ENCODE results near the gene GOLGA5.
"Not testable (repeated sequence)": the region's sequence is repeated elsewhere in the genome, so short reads cannot be mapped to it uniquely, and the experiment has no call there.

Gene GOLGA5, protein sequence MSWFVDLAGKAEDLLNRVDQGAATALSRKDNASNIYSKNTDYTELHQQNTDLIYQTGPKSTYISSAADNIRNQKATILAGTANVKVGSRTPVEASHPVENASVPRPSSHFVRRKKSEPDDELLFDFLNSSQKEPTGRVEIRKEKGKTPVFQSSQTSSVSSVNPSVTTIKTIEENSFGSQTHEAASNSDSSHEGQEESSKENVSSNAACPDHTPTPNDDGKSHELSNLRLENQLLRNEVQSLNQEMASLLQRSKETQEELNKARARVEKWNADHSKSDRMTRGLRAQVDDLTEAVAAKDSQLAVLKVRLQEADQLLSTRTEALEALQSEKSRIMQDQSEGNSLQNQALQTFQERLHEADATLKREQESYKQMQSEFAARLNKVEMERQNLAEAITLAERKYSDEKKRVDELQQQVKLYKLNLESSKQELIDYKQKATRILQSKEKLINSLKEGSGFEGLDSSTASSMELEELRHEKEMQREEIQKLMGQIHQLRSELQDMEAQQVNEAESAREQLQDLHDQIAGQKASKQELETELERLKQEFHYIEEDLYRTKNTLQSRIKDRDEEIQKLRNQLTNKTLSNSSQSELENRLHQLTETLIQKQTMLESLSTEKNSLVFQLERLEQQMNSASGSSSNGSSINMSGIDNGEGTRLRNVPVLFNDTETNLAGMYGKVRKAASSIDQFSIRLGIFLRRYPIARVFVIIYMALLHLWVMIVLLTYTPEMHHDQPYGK

DNA sequence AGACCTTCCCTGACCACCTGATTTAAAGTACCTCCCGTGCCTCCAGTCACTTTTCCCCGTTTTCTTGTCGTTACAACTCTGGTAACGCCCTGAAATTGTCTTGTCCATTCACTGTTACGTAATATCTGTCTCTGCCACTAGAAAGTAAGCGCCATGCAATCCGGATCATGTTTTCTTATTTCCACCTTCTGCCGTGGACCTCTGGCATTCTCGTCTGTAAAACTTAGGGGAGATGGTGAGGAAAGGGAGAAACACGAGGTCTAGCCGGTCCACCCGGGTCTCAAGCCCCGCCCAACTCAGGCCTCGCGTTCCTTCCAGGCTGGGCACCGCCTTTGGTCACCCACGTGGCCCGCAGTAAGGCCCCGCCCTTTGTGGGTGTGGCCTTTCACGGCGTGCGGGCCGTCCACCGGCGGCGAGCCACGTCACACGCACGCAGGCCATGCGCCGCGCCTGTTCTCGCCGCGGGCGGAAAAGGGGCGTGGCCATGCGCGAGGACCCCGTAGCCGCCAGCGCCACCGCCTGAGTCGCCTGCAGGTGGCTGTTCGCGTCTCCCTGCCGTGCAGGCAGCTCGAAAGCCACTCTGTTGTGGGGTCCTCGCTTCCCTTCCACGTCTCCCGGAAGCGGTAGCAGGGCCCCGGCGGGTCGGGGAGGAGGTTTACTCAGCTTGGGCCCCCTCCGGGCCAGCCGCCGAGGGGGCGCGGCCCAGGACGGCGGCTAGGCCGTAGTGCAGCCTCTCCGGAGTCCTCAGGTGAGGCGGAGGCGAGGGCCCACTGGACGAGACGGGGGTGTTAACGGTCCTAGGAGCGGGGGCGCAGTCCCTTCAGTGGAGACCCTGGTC lies at the start of gene GOLGA5:
GOLGA5 (plus strand) TSS at position 597 of the 838 bp plus-strand sequence. CDS start 3,133 bp downstream, outside the sequence.
- Histone ChIP-seq H3K4me3 (ENCODE audit: low read length) (peak within 1 kb of the TSS; percentile 72), H2AFZ (ENCODE audit: low read depth, low read length) (peak within 1 kb of the TSS; percentile 64), H3K4me1 (ENCODE audit: insufficient read depth, low read length) (peaks cover 20% of the 10 kb centered on the region), H3K36me3 (ENCODE audit: insufficient read depth, low read length) (peaks cover 18% of the 10 kb centered on the region), H3K27me3 (ENCODE audit: insufficient read depth, low read length) (no peaks in the 10 kb centered on the region), H3K9me3 (ENCODE audit: low read length) (no peaks in the 10 kb centered on the region)

DNA sequence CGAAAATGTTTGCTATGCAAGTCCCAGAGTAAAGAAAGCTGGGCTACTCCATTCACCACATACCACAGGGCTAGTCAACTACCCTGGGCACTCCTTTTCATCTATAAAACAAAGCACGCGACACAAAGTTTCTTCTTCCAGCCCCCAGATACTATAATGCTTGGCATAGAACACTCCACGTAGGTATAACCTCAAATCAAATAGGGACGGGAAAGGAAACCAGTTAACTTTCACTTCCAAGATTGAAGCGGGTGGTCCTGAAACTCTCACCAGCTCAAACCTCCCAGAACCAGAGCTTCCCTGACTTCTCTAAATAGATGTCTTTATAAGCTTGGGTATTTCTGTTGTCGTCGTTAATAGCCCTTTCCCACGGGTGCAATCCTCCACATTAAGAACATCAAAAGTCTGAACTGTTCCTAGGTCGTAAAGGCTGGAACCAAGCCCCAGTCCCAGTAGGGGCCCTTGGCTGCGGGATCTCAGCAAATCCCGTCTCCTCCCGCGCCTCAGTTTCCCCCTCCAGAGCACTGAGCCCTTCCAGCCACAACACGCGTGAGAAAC lies 46.3 kb upstream of the GOLGA5 start:
- H2AFZ ChIP-seq (ENCODE audit: low read depth, low read length), result peak overlapping the region; percentile 73
- H3K36me3 ChIP-seq (ENCODE audit: insufficient read depth, low read length), result no peaks in the 10 kb centered on the region
- H3K4me3 ChIP-seq (ENCODE audit: low read length), result peak overlapping the region; percentile 92
- no peaks in the 10 kb centered on the region for H3K9me3 ChIP-seq (ENCODE audit: low read length)
- H3K4me1 ChIP-seq (ENCODE audit: insufficient read depth, low read length), result peaks cover 8% of the 10 kb centered on the region
- no peaks in the 10 kb centered on the region for H3K27me3 ChIP-seq (ENCODE audit: insufficient read depth, low read length)

DNA sequence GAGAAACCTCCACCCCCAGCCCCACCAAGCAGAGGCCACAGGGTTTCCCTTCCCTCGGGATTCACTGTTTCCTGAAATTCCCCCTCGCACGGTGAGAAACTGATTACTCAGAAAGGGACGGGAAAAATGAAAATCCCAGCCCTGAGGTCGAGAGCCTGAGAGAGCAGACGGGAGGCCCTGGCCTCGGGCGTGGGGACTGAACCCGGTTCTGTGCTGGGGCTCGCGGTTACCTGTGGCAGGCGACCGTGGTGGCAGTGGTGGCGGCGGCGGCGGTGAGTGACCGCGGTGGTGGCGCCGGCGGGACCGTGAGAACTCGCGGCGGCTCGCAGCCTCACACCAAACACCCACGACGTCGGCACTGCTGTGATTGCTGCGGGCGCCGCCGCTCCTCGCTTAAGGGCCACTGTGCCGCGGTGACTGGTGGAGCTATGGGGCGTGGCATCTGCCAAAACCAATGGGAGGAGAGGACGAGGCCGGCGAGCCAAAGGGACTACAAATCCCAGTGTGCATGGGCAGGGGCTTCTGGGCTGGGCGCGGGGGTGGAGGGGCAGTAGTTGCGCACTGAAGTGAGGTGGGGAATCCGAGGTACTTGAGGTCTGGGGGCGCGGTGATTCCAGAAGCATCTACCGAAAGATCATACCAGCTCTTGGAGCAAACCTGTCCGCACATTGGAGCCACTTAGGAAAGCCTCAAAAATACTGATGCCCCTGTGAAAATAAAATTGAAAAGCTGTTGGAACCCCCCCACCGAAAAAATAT lies 45.7 kb upstream of the GOLGA5 start, which contains the start of gene LGMN:
LGMN (minus strand) TSS at position 369 of the 758 bp plus-strand sequence. CDS start 15,841 bp downstream, outside the sequence.
- peak within 1 kb of the TSS; percentile 92 for H3K4me3 ChIP-seq (ENCODE audit: low read length)
- no peaks in the 10 kb centered on the region for H3K36me3 ChIP-seq (ENCODE audit: insufficient read depth, low read length)
- H3K9me3 ChIP-seq (ENCODE audit: low read length), result no peaks in the 10 kb centered on the region
- H3K4me1 ChIP-seq (ENCODE audit: insufficient read depth, low read length), result peaks cover 8% of the 10 kb centered on the region
- H2AFZ ChIP-seq (ENCODE audit: low read depth, low read length), result peak within 1 kb of the TSS; percentile 92
- H3K27me3 ChIP-seq (ENCODE audit: insufficient read depth, low read length), result no peaks in the 10 kb centered on the region

DNA sequence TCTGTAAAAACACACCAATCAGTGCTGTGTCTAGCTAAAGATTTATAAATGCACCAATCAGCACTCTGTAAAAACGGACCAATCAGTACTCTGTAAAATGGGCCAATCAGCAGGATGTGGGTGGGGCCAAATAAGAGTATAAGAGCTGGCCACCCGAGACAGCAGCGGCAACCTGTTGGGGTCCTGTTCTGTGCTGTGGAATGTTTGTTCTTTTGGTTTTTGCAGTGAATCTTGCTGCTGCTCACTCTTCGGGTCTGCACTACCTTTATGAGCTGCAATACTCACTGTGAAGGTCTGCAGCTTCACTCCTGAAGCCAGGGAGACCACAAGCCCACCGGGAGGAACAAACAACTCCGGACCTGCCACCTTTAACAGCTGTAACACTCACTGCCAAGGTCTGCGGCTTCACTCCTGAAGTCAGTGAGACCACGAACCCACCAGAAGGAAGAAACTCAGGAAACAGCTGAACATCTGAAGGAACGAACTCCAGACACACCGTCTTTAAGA lies 43.8 kb upstream of the GOLGA5 start:
- not testable (repeated sequence) for H3K9me3 ChIP-seq (ENCODE audit: low read length); H3K4me1 ChIP-seq (ENCODE audit: insufficient read depth, low read length); H3K27me3 ChIP-seq (ENCODE audit: insufficient read depth, low read length); H3K36me3 ChIP-seq (ENCODE audit: insufficient read depth, low read length); H3K4me3 ChIP-seq (ENCODE audit: low read length); H2AFZ ChIP-seq (ENCODE audit: low read depth, low read length)

DNA sequence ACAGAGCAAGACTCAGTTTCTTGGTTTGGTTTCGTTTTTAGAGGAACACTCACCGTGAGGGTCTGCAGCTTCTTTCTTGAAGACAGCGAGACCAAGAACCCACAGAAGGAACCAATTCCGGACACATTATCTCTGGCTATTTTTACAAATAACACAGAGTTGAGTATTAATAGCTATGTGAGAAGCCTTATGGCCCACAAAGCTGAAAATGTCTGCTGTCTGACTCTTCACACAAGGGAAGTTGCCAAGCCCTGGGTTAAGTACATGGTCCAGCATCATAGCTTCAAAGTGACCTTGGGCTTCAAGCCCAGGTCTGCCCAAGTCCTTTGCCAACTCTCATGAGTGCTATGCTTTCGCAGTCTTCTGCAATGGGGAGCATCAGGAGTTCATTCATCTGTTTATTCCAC lies 43.1 kb upstream of the GOLGA5 start:
- no peaks in the 10 kb centered on the region for H3K9me3 ChIP-seq (ENCODE audit: low read length)
- peaks cover 8% of the 10 kb centered on the region for H3K4me1 ChIP-seq (ENCODE audit: insufficient read depth, low read length)
- no peak overlapping the region for H3K4me3 ChIP-seq (ENCODE audit: low read length)
- H3K36me3 ChIP-seq (ENCODE audit: insufficient read depth, low read length), result no peaks in the 10 kb centered on the region
- H3K27me3 ChIP-seq (ENCODE audit: insufficient read depth, low read length), result no peaks in the 10 kb centered on the region
- no peak overlapping the region for H2AFZ ChIP-seq (ENCODE audit: low read depth, low read length)

DNA sequence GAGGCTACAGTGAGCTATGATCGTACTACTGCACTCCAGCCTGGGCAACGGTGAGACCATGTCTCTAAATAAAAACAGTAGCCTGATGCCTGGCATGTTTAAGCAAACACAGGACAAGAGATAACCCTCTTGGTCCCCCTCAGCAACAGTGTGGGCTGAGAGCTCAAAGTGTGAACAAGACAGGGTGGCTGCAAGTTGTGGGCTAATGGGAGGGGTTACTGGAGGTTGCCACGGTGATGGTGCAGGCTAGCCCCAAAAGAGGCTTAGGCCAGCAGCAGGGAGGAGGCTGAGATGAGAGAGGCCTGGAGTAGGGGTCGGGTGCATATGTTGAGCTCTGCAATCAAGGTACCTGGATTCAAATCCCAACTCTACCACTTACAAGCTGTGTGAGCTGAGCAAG lies 42.3 kb upstream of the GOLGA5 start:
- peaks cover 8% of the 10 kb centered on the region for H3K4me1 ChIP-seq (ENCODE audit: insufficient read depth, low read length)
- H3K4me3 ChIP-seq (ENCODE audit: low read length), result no peak overlapping the region
- no peaks in the 10 kb centered on the region for H3K9me3 ChIP-seq (ENCODE audit: low read length)
- H2AFZ ChIP-seq (ENCODE audit: low read depth, low read length), result no peak overlapping the region
- H3K36me3 ChIP-seq (ENCODE audit: insufficient read depth, low read length), result no peaks in the 10 kb centered on the region
- no peaks in the 10 kb centered on the region for H3K27me3 ChIP-seq (ENCODE audit: insufficient read depth, low read length)

DNA sequence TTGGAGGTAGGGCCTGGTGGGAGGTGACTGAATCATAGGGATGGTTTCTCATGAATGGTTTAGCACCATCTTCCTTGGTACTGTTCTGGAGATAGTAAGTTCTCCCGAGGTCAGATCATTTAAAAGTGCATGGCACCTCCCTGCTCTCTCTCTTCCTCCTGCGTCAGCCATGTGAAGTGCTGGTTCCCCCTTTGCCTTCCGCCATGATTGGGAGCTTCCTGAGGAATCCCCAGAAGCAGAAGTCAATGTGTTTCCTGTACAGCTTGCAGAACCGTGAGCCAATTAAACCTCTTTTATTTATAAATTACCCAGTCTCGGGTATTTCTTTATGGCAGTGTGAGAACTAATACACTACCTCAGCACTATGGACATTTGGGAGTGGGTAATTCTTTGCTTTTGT lies 40.9 kb upstream of the GOLGA5 start:
- H3K9me3 ChIP-seq (ENCODE audit: low read length), result no peaks in the 10 kb centered on the region
- no peak overlapping the region for H2AFZ ChIP-seq (ENCODE audit: low read depth, low read length)
- no peaks in the 10 kb centered on the region for H3K27me3 ChIP-seq (ENCODE audit: insufficient read depth, low read length)
- H3K4me1 ChIP-seq (ENCODE audit: insufficient read depth, low read length), result no peaks in the 10 kb centered on the region
- H3K4me3 ChIP-seq (ENCODE audit: low read length), result no peak overlapping the region
- H3K36me3 ChIP-seq (ENCODE audit: insufficient read depth, low read length), result no peaks in the 10 kb centered on the region

DNA sequence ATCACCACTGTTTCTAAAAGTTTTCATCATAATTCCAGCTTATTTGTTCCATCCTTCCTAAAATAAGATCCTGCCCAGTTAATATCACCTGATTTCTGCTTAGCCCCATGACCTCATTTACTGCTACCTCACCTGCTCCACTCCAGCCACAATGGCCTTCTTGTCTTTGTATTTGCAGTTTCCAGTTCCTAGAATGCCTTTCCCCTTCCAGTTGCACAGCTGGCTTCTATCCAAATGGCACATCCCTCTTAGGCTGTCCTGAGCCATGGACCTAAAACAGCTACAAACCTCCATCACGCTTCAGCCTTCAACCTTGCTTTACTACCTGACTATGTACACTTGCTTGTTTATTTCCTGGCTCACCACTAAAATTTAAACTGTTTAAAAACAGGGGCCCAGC lies 39.1 kb upstream of the GOLGA5 start:
- Histone ChIP-seq H3K4me1 (ENCODE audit: insufficient read depth, low read length) (no peaks in the 10 kb centered on the region), H3K4me3 (ENCODE audit: low read length) (no peak overlapping the region), H2AFZ (ENCODE audit: low read depth, low read length) (no peak overlapping the region), H3K27me3 (ENCODE audit: insufficient read depth, low read length) (no peaks in the 10 kb centered on the region), H3K36me3 (ENCODE audit: insufficient read depth, low read length) (no peaks in the 10 kb centered on the region), H3K9me3 (ENCODE audit: low read length) (no peaks in the 10 kb centered on the region)

DNA sequence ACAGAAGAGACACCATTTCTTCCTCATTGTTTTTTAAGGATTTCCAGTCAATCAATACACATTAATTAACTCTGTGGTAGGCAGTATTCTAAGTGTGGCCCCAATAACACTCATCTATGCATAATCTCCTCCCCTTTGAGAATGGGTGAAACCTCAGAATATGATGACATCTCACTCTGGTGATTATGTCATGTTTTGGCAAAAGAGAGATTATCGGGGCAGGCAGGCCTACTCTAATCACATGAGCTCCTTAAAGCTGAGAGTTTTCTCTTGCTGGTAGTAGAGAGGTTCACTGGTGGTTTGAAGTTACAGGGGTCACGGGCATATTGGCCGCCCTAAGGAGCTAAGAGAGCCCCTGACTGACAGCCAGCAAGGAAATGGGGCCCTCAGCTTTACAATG lies 38.6 kb upstream of the GOLGA5 start:
- no peaks in the 10 kb centered on the region for H3K9me3 ChIP-seq (ENCODE audit: low read length)

DNA sequence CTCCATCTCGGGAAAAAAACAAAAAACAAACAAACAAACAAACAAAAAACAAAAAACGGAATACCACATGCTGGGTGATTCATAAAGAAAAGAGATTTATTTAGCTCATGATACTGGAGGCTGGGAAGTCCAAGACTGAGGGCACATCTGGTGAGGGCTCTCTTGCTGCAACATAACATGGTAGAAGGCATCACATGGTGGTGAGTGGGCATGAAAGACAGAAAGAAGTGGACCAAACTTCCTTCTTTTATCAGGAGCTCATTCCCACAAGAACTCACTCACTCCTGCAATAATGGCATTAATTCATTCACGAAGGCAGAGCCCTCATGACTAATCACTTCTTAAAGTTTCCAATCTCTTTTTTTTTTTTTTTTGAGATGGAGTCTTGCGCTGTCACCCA lies 37.7 kb upstream of the GOLGA5 start:
- H3K36me3 ChIP-seq (ENCODE audit: insufficient read depth, low read length), result no peaks in the 10 kb centered on the region
- no peaks in the 10 kb centered on the region for H3K9me3 ChIP-seq (ENCODE audit: low read length)

More for the DNA sequence above, 38.6 kb upstream of the GOLGA5 start:
- Histone ChIP-seq H2AFZ (ENCODE audit: low read depth, low read length) (no peak overlapping the region), H3K4me3 (ENCODE audit: low read length) (no peak overlapping the region), H3K4me1 (ENCODE audit: insufficient read depth, low read length) (no peaks in the 10 kb centered on the region), H3K36me3 (ENCODE audit: insufficient read depth, low read length) (no peaks in the 10 kb centered on the region), H3K27me3 (ENCODE audit: insufficient read depth, low read length) (no peaks in the 10 kb centered on the region)

DNA sequence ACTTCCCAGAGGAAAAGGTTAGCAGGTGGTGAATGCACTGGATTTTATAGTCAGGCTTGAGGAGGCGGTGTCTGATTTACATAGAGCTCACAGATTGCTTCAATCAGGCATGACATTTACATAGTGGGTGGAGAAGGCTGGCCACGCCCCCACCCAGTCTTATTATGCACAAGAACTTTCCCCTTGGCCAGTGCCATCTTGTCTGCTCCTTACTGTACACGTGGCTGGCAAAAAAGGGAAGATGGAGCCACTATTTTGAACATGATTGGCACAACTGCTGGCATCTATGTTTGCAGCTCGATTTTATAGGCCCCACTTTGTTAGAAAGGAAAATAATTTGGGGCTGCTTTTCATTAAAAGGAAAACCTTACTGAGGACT lies 34.8 kb upstream of the GOLGA5 start:
- no peaks in the 10 kb centered on the region for H3K36me3 ChIP-seq (ENCODE audit: insufficient read depth, low read length)
- no peaks in the 10 kb centered on the region for H3K4me1 ChIP-seq (ENCODE audit: insufficient read depth, low read length)
- H3K27me3 ChIP-seq (ENCODE audit: insufficient read depth, low read length), result no peaks in the 10 kb centered on the region
- H3K4me3 ChIP-seq (ENCODE audit: low read length), result no peak overlapping the region
- H2AFZ ChIP-seq (ENCODE audit: low read depth, low read length), result no peak overlapping the region
- no peaks in the 10 kb centered on the region for H3K9me3 ChIP-seq (ENCODE audit: low read length)

More for the DNA sequence above, 37.7 kb upstream of the GOLGA5 start:
- Histone ChIP-seq H3K27me3 (ENCODE audit: insufficient read depth, low read length) (no peaks in the 10 kb centered on the region), H3K4me1 (ENCODE audit: insufficient read depth, low read length) (no peaks in the 10 kb centered on the region), H3K4me3 (ENCODE audit: low read length) (no peak overlapping the region), H2AFZ (ENCODE audit: low read depth, low read length) (no peak overlapping the region)

All from neuron (in vitro differentiated cells).